MM.1S (cell line): Measurements from ENCODE around the gene ATF1.
"Not testable (repeated sequence)": the region's sequence is repeated elsewhere in the genome, so short reads cannot be mapped to it uniquely, and the experiment has no call there.

ENCODE experiments used
- DNase-seq: peaks from one replicate; pipeline ENCODE4 v3.0.0-alpha.2; 2015
- H2AFZ ChIP-seq: fragments of 300-600 bp; sonication (generic); 2 replicates; pipeline ENCODE4 v1.6.0; 2016; ENCODE audit warnings: antibody characterized with exemption, low read length
- H3F3A ChIP-seq: fragments of 300-600 bp; sonication (generic); 2 replicates; pipeline ENCODE4 v1.6.1; 2016; ENCODE audit warnings: mild to moderate bottlenecking, antibody characterized with exemption, low read length, moderate library complexity, mixed read lengths; ENCODE audit not compliant: insufficient read depth
- H3K27ac ChIP-seq: fragments of 300-600 bp; sonication (generic); 2 replicates; pipeline ENCODE4 v1.5.1; 2016; ENCODE audit warnings: mild to moderate bottlenecking, low read length
- H3K27me3 ChIP-seq: fragments of 300-600 bp; sonication (generic); replicated peaks from 2 replicates; pipeline ENCODE4 v1.6.0; 2016; ENCODE audit warnings: low read length; ENCODE audit not compliant: insufficient read depth
- H3K36me3 ChIP-seq: fragments of 300-600 bp; sonication (generic); replicated peaks from 2 replicates; pipeline ENCODE4 v1.6.1; 2016; ENCODE audit warnings: mild to moderate bottlenecking, low read length, mixed read lengths; ENCODE audit not compliant: insufficient read depth
- H3K4me1 ChIP-seq: fragments of 300-600 bp; sonication (generic); 2 replicates; pipeline ENCODE4 v1.6.1; 2016; ENCODE audit warnings: low read length, mixed read lengths
- H3K4me2 ChIP-seq: fragments of 300-600 bp; sonication (generic); 2 replicates; pipeline ENCODE4 v1.6.0; 2016; ENCODE audit warnings: low read depth, low read length
- H3K4me3 ChIP-seq: fragments of 300-600 bp; sonication (generic); 2 replicates; pipeline ENCODE4 v1.5.1; 2016; ENCODE audit warnings: low read length, mixed read lengths
- H3K79me2 ChIP-seq: fragments of 300-600 bp; sonication (generic); 2 replicates; pipeline ENCODE4 v1.6.1; 2016; ENCODE audit warnings: mixed run types, low read length, mixed read lengths
- H3K9ac ChIP-seq: fragments of 300-600 bp; sonication (generic); 2 replicates; pipeline ENCODE4 v1.6.1; 2016; ENCODE audit warnings: low read length, mixed read lengths
- H3K9me2 ChIP-seq: fragments of 300-600 bp; sonication (generic); replicated peaks from 2 replicates; pipeline ENCODE4 v1.6.1; 2016; ENCODE audit warnings: mild to moderate bottlenecking, low read length, mixed read lengths; ENCODE audit not compliant: insufficient read depth
- H3K9me3 ChIP-seq: fragments of 300-600 bp; sonication (generic); replicated peaks from 2 replicates; pipeline ENCODE4 v1.6.1; 2016; ENCODE audit warnings: mild to moderate bottlenecking, low read length, mixed read lengths; ENCODE audit not compliant: insufficient read depth
- H4K20me1 ChIP-seq: fragments of 300-600 bp; sonication (generic); 2 replicates; pipeline ENCODE4 v1.6.1; 2016; ENCODE audit warnings: mild to moderate bottlenecking, low read length, moderate library complexity, mixed read lengths; ENCODE audit not compliant: insufficient read depth
- EZH2 ChIP-seq: fragments of 300-600 bp; sonication (generic); optimal IDR thresholded peaks from 2 replicates; pipeline ENCODE3; 2017; ENCODE audit warnings: low read depth, mild to moderate bottlenecking, antibody characterized with exemption, low read length, mixed read lengths
- EZH2phosphoT487 ChIP-seq: fragments of 300-600 bp; sonication (generic); IDR thresholded peaks from 2 replicates; pipeline ENCODE4 v1.6.1; 2018; ENCODE audit warnings: antibody characterized with exemption, low read length
- TF ChIP-seq, protein P1 (sequence below): fragments of 300-600 bp; sonication (generic); IDR thresholded peaks from 2 replicates; pipeline ENCODE4 v1.5.1; 2016; ENCODE audit warnings: antibody characterized with exemption, low read length, mixed read lengths

ATF1 gene

DNA sequence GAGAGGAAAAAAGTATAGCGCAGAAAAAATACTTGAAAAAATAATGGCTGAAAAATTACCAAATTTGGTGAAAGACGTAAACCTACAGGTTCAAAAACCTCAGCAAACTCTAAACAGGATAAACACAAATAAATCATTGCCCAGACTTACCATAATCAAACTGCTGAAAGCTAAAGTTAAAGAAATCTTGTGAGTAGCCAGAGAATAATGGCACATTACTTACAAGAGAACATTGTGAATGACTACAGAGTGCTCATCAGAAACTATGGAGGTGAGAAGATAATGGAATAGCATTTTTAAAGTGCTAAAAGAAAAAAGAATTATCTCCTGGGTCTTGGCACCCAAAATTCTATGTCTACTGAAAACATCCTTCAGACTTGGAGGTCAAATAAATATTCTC lies 36.0 kb downstream of the ATF1 start:
- peaks cover 14% of the 10 kb centered on the region; the same call in 1 of the 2 replicates for H3K36me3 ChIP-seq
- no peaks in the 10 kb centered on the region for H4K20me1 ChIP-seq
- H3K4me1 ChIP-seq = 0 out of 2 replicates have a peak, but pooled peaks cover 3% of the 10 kb centered on the region
- no peaks in the 10 kb centered on the region for H3K9me3 ChIP-seq
- H3K79me2 ChIP-seq = 0 out of 2 replicates have a peak, but pooled peaks cover 6% of the 10 kb centered on the region
- H3K27ac ChIP-seq = no peak overlapping the region
- no peaks in the 10 kb centered on the region for H3F3A ChIP-seq
- TF ChIP-seq, protein P1, sequence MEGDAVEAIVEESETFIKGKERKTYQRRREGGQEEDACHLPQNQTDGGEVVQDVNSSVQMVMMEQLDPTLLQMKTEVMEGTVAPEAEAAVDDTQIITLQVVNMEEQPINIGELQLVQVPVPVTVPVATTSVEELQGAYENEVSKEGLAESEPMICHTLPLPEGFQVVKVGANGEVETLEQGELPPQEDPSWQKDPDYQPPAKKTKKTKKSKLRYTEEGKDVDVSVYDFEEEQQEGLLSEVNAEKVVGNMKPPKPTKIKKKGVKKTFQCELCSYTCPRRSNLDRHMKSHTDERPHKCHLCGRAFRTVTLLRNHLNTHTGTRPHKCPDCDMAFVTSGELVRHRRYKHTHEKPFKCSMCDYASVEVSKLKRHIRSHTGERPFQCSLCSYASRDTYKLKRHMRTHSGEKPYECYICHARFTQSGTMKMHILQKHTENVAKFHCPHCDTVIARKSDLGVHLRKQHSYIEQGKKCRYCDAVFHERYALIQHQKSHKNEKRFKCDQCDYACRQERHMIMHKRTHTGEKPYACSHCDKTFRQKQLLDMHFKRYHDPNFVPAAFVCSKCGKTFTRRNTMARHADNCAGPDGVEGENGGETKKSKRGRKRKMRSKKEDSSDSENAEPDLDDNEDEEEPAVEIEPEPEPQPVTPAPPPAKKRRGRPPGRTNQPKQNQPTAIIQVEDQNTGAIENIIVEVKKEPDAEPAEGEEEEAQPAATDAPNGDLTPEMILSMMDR = no peak
- TF ChIP-seq EZH2 = no peak
- no peak for TF ChIP-seq EZH2phosphoT487
- DNase-seq = no peak
- no peak overlapping the region for H3K4me3 ChIP-seq
- H3K9ac ChIP-seq = no peak overlapping the region
- no peaks in the 10 kb centered on the region for H3K27me3 ChIP-seq
- H3K4me2 ChIP-seq = no peak overlapping the region
- H2AFZ ChIP-seq = no peak overlapping the region
- H3K9me2 ChIP-seq = no peaks in the 10 kb centered on the region

DNA sequence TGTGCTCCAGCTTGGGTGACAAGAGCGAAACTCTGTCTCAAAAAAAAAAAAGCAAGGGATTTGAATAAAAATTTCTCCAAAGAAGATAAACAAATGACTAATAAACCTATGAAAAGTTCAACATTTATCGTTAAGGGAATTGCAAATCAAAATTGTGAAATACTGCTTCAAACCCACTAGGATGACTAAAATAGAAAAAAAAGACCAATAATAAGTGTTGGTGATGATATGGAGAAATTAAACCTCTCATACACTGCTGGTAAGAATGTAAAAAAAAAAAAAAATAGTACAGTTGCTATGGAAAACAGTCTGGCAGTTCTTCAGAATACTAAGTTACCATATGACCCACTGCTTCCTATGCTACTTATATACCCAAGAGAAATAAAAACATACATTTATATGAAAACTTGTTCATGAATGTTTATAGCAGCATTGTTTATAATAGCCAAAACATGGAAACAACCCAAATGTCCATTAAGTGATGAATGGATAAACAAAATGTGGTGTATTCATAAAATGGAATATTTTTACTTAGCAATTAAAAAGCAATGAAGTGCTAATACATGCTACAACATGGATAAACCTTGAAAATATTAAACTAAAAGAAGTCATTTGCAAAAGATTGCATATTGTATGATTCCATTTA lies 39.5 kb downstream of the ATF1 start:
- Histone ChIP-seq H3K79me2 (no peaks in the 10 kb centered on the region), H3K4me2 (no peak overlapping the region), H3K36me3 (peaks cover 14% of the 10 kb centered on the region; the same call in 1 of the 2 replicates), H4K20me1 (no peaks in the 10 kb centered on the region), H3K27ac (no peak overlapping the region), H3K4me1 (0 out of 2 replicates have a peak, but pooled peaks cover 3% of the 10 kb centered on the region), H3K4me3 (no peak overlapping the region), H3K9me3 (no peaks in the 10 kb centered on the region), H3K27me3 (no peaks in the 10 kb centered on the region), H3K9ac (no peak overlapping the region), H3F3A (no peaks in the 10 kb centered on the region), H2AFZ (no peak overlapping the region), H3K9me2 (no peaks in the 10 kb centered on the region)
- no peak for DNase-seq
- no peak for TF ChIP-seq EZH2
- TF ChIP-seq EZH2phosphoT487 = no peak
- TF ChIP-seq, protein P1 = no peak

DNA sequence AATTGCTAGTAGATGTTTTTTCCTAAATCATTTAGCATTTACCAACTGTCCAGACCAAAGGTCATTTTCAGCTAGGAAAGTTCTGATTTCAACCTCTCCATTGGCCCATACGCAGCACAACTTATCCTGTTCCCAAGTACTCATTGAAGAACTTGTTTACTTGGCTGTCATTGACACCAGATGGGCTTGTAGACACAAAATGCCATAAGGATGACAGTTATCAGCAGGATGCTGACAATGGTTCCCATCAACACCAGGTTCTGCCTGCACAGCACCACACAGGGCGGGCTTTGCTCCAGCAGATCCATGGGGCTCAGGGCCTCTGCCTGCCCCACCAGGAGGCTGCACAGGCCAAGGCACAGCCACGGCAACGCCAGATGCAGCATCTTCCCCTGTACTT lies 42.3 kb downstream of the ATF1 start:
- no peak for DNase-seq
- H3K9me2 ChIP-seq = no peaks in the 10 kb centered on the region
- no peak overlapping the region for H3K4me2 ChIP-seq
- H2AFZ ChIP-seq = no peak overlapping the region
- H3K4me3 ChIP-seq = no peak overlapping the region
- H3K9ac ChIP-seq = no peak overlapping the region
- no peaks in the 10 kb centered on the region for H3K36me3 ChIP-seq
- H3K27ac ChIP-seq = no peak overlapping the region
- H3F3A ChIP-seq = no peaks in the 10 kb centered on the region
- no peaks in the 10 kb centered on the region for H3K79me2 ChIP-seq
- H3K27me3 ChIP-seq = no peaks in the 10 kb centered on the region
- no peaks in the 10 kb centered on the region for H4K20me1 ChIP-seq
- TF ChIP-seq EZH2 = no peak
- no peaks in the 10 kb centered on the region for H3K9me3 ChIP-seq
- H3K4me1 ChIP-seq = 0 out of 2 replicates have a peak, but pooled peaks cover 3% of the 10 kb centered on the region

DNA sequence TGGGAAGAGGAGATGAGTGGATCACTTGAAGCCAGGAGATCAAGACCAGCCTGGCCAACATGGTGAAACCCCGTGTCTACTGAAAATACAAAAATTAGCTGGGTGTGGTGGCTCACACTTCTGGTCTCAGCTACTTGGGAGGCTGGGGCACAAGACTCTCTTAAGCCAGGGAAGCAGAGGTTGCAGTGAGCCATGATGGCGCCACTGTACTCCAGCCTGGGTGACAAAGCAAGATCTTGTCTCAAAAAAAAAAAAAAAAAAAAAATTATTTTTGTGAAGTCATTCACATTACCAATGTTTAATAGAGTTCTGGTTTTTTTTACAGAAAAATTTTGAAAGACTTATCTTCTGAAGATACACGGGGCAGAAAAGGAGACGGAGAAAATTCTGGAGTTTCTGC lies 45.2 kb downstream of the ATF1 start:
- H3K79me2 ChIP-seq, H3K27ac ChIP-seq, H3F3A ChIP-seq, H2AFZ ChIP-seq, H3K4me2 ChIP-seq, H3K4me1 ChIP-seq, H3K9ac ChIP-seq, H3K9me2 ChIP-seq, H3K9me3 ChIP-seq, H3K36me3 ChIP-seq, DNase-seq, H4K20me1 ChIP-seq, H3K27me3 ChIP-seq, H3K4me3 ChIP-seq: not testable (repeated sequence)

DNA sequence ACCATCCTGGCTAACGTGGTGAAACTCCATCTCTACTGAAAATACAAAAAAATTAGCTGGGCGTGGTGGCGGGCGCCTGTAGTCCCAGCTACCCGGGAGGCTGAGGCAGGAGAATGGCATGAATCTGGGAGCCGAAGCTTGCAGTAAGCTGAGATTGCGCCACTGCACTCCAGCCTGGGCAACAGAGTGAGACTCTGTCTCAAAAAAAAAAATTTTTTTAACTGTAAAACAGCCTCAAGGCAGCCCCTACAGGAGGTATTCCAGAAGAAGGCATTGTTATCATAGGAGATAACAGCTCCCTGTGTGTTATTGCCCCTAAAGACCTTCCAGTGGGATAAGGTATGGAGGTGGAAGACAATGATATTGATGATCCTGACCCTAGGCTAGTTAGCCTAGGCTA lies 51.0 kb downstream of the ATF1 start:
- H3K9me2 ChIP-seq, H3K4me3 ChIP-seq, H3K9ac ChIP-seq, H3K4me2 ChIP-seq, H3K27ac ChIP-seq, H3K27me3 ChIP-seq, H4K20me1 ChIP-seq, DNase-seq, H3K79me2 ChIP-seq, H3K9me3 ChIP-seq, H3K36me3 ChIP-seq, H3F3A ChIP-seq, H3K4me1 ChIP-seq, H2AFZ ChIP-seq: not testable (repeated sequence)
